Gastroesophageal sphincter (tissue), 4 donors: Measurements from ENCODE around the gene MFSD6. TPM values are rescaled to one million over a fixed set of nuclear protein-coding genes. Genes with fewer than 3 reads are reported as not detected.

Source experiments
- ATAC-seq: fragments of 150-250 bp; one replicate; pipeline ENCODE4 v1.9.1; 2016; ENCODE audit warnings: mild to moderate bottlenecking, moderate library complexity
- H3K27ac ChIP-seq, 4 donors: fragments of 200-600 bp; sonication (generic) in 3 of 4; 1 replicate in 3 of 4; 2 replicates in 1 of 4; pipeline ENCODE4 v1.5.1; 2016 to 2019
- H3K27me3 ChIP-seq: fragments of 200-600 bp; sonication (generic); one replicate; pipeline ENCODE4 v1.5.1; 2019
- H3K36me3 ChIP-seq, 2 donors: fragments of 200-600 bp; sonication (generic); one replicate each; pipeline ENCODE4 v1.5.1; 2019; ENCODE audit warnings: control low read depth in 1 of 2
- H3K4me1 ChIP-seq, 3 donors: fragments of 200-600 bp; sonication (generic); 1 replicate in 2 of 3; 2 replicates in 1 of 3; pipeline ENCODE4 v1.5.1; 2016 to 2019; ENCODE audit warnings: control low read depth in 2 of 3
- H3K4me3 ChIP-seq, 2 donors: fragments of 200-600 bp; sonication (generic); one replicate each; pipeline ENCODE4 v1.5.1; 2019; ENCODE audit warnings: mild to moderate bottlenecking in 1 of 2, moderate library complexity in 1 of 2
- H3K9me3 ChIP-seq, 3 donors: fragments of 200-600 bp; sonication (generic); one replicate each; pipeline ENCODE4 v1.5.1; 2017 to 2019; ENCODE audit warnings: control low read depth in 2 of 3
- CTCF ChIP-seq, 4 experiments: fragments of 200-600 bp in 2 of 4; fragments of 450-650 bp in 2 of 4; sonication (generic) in 1 of 4; IDR thresholded peaks; one replicate each; pipeline ENCODE4 v1.5.1; 2017 to 2019; ENCODE audit warnings: antibody characterized with exemption in 4 of 4, mild to moderate bottlenecking in 2 of 4, moderate library complexity in 2 of 4
- EP300 ChIP-seq: sonication (generic); formaldehyde crosslinking; IDR thresholded peaks from one replicate; pipeline ENCODE4 v1.6.1; 2017; ENCODE audit warnings: antibody characterized with exemption, mild to moderate bottlenecking
- POLR2A ChIP-seq, 2 donors: fragments of 450-650 bp; IDR thresholded peaks; one replicate each; pipeline ENCODE4 v1.6.1; 2017; ENCODE audit warnings: antibody characterized with exemption in 2 of 2, mild to moderate bottlenecking in 2 of 2, moderate library complexity in 1 of 2
- POLR2AphosphoS5 ChIP-seq: sonication (generic); formaldehyde crosslinking; IDR thresholded peaks from one replicate; pipeline ENCODE4 v1.6.1; 2017; ENCODE audit warnings: antibody characterized with exemption
- WGBS, 2 donors: methylation state at CpG; one replicate each; pipeline ENCODE4 v1.1.5; 2018; ENCODE audit warnings: low coverage in 1 of 2; 5-methylcytosine and 5-hydroxymethylcytosine counted together
- total RNA-seq, 4 donors: library from RNA; depleted of rRNA; stranded (reverse); fragments of >200 nt; gene quantifications; one replicate each; pipeline ENCODE4 v1.1.0, GENCODE V29; 2016

MFSD6 gene
- total RNA-seq, 4 donors from 2014 or later = 80.2 to 176 (median 143) TPM

- no peak for ATAC-seq
- Histone ChIP-seq H3K27ac (no peak overlapping the region), H3K36me3 (no peaks in the 10 kb centered on the region), H3K4me3 (no peak overlapping the region), H3K27me3 (no peaks in the 10 kb centered on the region), H3K9me3 (no peaks in the 10 kb centered on the region), H3K4me1 (no peaks in the 10 kb centered on the region)
- TF ChIP-seq POLR2AphosphoS5 (no peak), POLR2A (IDR thresholded peaks at IDR 0.05) (no peak), CTCF (IDR thresholded peaks at IDR 0.05) (no peak), EP300 (no peak)
These were observed 139.7 kb downstream of the MFSD6 start for GRCh38 chr2:190547886-190548285.

GRCh38 chr2:190550137-190550536 lies 142.0 kb downstream of the MFSD6 start:
- ATAC-seq = no peak
- no peaks in the 10 kb centered on the region for H3K9me3 ChIP-seq
- no peaks in the 10 kb centered on the region for H3K4me1 ChIP-seq
- H3K36me3 ChIP-seq = no peaks in the 10 kb centered on the region
- WGBS, 2 donors = 96 to 100% methylated on average over 3 of the region's 3 CpGs
- TF ChIP-seq POLR2A (IDR thresholded peaks at IDR 0.05) (no peak), CTCF (IDR thresholded peaks at IDR 0.05) (no peak), EP300 (no peak), POLR2AphosphoS5 (no peak)
- no peak overlapping the region for H3K27ac ChIP-seq
- no peak overlapping the region for H3K4me3 ChIP-seq
- H3K27me3 ChIP-seq = no peaks in the 10 kb centered on the region

Other genes with a start within 250 kb of the MFSD6 start
- gene HIBCH, start 88.5 kb upstream of the MFSD6 start, total RNA-seq = 10 to 100 TPM; 16.5 to 20.1 (median 18.3) TPM
- 10 to 100 TPM; 18.3 to 27.7 (median 22.9) TPM for gene INPP1, start 64.8 kb upstream of the MFSD6 start, total RNA-seq
- gene NEMP2, start 126.4 kb downstream of the MFSD6 start, total RNA-seq = 1 to 10 TPM in 3 of 4 donors, under 1 TPM in 1; 0.94 to 5.3 (median 3.5) TPM
- 10 to 100 TPM; 50.9 to 98.5 (median 73.8) TPM for gene NAB1, start 240.7 kb downstream of the MFSD6 start, total RNA-seq